Measurements from ENCODE around the gene CEP112.

DNA sequence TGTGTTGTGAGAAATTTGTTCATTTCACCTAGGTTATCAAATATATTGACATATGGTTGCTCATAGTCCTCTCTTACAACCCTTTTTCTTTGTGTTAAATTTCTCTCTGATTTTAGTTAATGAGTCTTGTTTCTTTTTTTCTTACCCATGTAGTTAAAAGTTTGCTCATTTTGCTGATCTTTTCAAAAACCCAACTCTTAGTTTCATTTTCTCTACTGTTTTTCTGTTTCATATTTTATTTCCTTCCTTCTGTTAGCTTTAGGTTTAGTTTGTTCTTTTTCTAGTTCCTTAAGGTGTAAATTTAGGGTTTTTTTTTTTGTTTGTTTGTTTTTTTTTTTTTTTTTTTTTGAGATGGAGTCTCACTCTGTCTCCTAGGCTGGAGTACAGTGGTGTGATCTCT is 42.4 kb downstream of the CEP112 start:
- TF ChIP-seq, protein P1, sequence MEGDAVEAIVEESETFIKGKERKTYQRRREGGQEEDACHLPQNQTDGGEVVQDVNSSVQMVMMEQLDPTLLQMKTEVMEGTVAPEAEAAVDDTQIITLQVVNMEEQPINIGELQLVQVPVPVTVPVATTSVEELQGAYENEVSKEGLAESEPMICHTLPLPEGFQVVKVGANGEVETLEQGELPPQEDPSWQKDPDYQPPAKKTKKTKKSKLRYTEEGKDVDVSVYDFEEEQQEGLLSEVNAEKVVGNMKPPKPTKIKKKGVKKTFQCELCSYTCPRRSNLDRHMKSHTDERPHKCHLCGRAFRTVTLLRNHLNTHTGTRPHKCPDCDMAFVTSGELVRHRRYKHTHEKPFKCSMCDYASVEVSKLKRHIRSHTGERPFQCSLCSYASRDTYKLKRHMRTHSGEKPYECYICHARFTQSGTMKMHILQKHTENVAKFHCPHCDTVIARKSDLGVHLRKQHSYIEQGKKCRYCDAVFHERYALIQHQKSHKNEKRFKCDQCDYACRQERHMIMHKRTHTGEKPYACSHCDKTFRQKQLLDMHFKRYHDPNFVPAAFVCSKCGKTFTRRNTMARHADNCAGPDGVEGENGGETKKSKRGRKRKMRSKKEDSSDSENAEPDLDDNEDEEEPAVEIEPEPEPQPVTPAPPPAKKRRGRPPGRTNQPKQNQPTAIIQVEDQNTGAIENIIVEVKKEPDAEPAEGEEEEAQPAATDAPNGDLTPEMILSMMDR (IDR thresholded peaks at IDR 0.05; ENCODE audit: low read length), result no peak
- TF ChIP-seq EZH2 (optimal IDR thresholded peaks at IDR 0.05; ENCODE audit: low read depth, low read length) (no peak), EZH2phosphoT487 (IDR thresholded peaks at IDR 0.05; ENCODE audit: low read length) (no peak)

Data from MM.1S (cell line).